ENCODE results near the gene GJD3.

DNA sequence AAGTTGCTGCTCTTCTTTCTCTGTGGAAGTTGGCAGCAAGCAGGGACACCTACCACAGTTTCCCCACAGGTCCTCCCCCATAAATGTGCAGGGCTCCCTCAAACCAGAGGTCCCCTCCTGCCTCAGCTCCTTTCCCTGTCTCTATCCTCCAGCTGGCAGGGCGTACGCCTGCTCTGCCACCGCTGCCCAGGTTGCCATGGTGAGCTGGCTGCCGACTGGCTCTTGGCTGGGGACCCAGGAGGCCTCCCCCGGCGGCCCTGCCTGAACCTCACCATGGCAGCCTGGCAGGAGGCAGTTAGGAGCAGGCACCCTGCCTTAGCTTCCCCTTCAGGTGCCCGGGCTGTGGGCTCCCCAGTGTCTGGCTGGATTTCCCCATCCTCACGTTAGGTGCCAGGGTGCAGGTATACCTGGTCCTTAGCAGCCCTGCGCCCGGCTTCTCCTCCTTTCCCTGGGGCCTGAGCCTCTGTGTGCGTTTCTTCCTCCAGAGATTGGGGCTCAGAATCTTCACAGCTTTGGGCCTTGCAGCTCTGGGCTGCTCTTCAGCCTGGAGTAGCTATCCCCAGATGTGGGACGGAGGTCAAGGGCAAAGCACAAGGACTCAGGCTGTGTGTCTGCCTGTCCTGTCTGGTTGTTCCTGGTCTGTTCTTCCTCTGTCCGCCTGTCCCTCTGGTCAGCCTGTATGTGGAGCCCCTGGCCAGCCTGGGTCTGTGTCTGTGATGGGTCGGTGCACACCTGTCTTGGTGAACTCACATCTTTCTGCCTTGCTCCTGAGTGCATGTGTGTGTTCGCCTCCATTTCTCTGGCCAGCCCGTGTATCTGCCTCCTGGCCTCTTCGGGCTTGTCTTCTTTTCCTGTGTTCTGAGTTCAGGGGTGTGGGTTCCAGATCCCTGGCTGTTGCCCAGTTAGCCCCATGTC lies 15.7 kb downstream of the GJD3 start:
- no peak for TF ChIP-seq POLR2AphosphoS5 (IDR thresholded peaks at IDR 0.05; ENCODE audit: low read depth, low read length)
- TF ChIP-seq POLR2A (IDR thresholded peaks at IDR 0.05; ENCODE audit: low read depth, low read length): no peak
